Gastrocnemius medialis (tissue), 4 donors: ENCODE data around the gene CHSY1.

ENCODE experiments used
- CTCF ChIP-seq, 5 experiments: fragments of 450-650 bp in 3 of 5; fragments of 200-600 bp in 2 of 5; sonication (generic) in 2 of 5; IDR thresholded peaks in 4 of 5; conservative IDR thresholded peaks in 1 of 5; 1 replicate in 4 of 5; 2 replicates in 1 of 5; pipeline ENCODE4 v1.5.1; 2016 to 2019; ENCODE audit warnings: antibody characterized with exemption in 5 of 5, mild to moderate bottlenecking in 3 of 5, moderate library complexity in 3 of 5
- POLR2A ChIP-seq, 2 donors: fragments of 450-650 bp; IDR thresholded peaks; one replicate each; pipeline ENCODE4 v1.6.1; 2017; ENCODE audit warnings: antibody characterized with exemption in 2 of 2, mild to moderate bottlenecking in 2 of 2, moderate library complexity in 2 of 2

GRCh38 chr15:101256757-101257156 lies 4.9 kb upstream of the CHSY1 start:
- no peak for TF ChIP-seq CTCF (IDR thresholded peaks at IDR 0.05 in 4 of 5, conservative IDR thresholded peaks at IDR 0.05 in 1 of 5)
- no peak for TF ChIP-seq POLR2A (IDR thresholded peaks at IDR 0.05)
